ENCODE measurements around the gene FAM186B.
"Not testable (repeated sequence)": the region's sequence is repeated elsewhere in the genome, so short reads cannot be mapped to it uniquely, and the experiment has no call there.

The FAM186B gene

GRCh38 chr12:49618576-49618975 lies 13.1 kb upstream of the FAM186B start:
- DNase-seq (ENCODE audit: low spot score), result no peak
- no peak overlapping the region for H3K4me3 ChIP-seq
- H3K27ac ChIP-seq, result no peak overlapping the region
- no peak for TF ChIP-seq CTCF (IDR thresholded peaks at IDR 0.05)

GRCh38 chr12:49616533-49617219 lies 11.2 kb upstream of the FAM186B start:
- DNase-seq (ENCODE audit: low spot score), result no peak
- no peak for TF ChIP-seq CTCF (IDR thresholded peaks at IDR 0.05)
- no peak overlapping the region for H3K4me3 ChIP-seq
- no peak overlapping the region for H3K27ac ChIP-seq

- TF ChIP-seq CTCF (IDR thresholded peaks at IDR 0.05), result no peak
- Histone ChIP-seq H3K4me3 (no peak overlapping the region), H3K27ac (no peak overlapping the region)
- DNase-seq (ENCODE audit: low spot score), result no peak
Measured at GRCh38 chr12:49615725-49616124, 10.3 kb upstream of the FAM186B start.

- no peak for TF ChIP-seq CTCF (IDR thresholded peaks at IDR 0.05)
- H3K4me3 ChIP-seq, result no peak overlapping the region
- H3K27ac ChIP-seq, result no peak overlapping the region
- no peak for DNase-seq (ENCODE audit: low spot score)
Measured at GRCh38 chr12:49612210-49612609, 6.8 kb upstream of the FAM186B start.

- DNase-seq (ENCODE audit: low spot score); H3K27ac ChIP-seq; H3K4me3 ChIP-seq: not testable (repeated sequence)
Measured at GRCh38 chr12:49610785-49611184, 5.3 kb upstream of the FAM186B start.

- H3K4me3 ChIP-seq, result no peak overlapping the region
- DNase-seq (ENCODE audit: low spot score), result no peak
- H3K27ac ChIP-seq, result no peak overlapping the region
- TF ChIP-seq CTCF (IDR thresholded peaks at IDR 0.05), result no peak
Measured at GRCh38 chr12:49609875-49610154, 4.4 kb upstream of the FAM186B start.

GRCh38 chr12:49609059-49609874 lies 3.8 kb upstream of the FAM186B start:
- DNase-seq (ENCODE audit: low spot score), result no peak
- no peak for TF ChIP-seq CTCF (IDR thresholded peaks at IDR 0.05)
- H3K27ac ChIP-seq, result no peak overlapping the region

More at GRCh38 chr12:49609059-49609874, 3.8 kb upstream of the FAM186B start:
- no peak overlapping the region for H3K4me3 ChIP-seq

All from coronary artery (tissue), 2 donors.